ENCODE data around the gene ABCB8. TPM values are rescaled to one million over a fixed set of nuclear protein-coding genes. Genes with fewer than 3 reads are reported as not detected.

The ABCB8 gene
- total RNA-seq, 1 donor = 30.9 TPM

DNA sequence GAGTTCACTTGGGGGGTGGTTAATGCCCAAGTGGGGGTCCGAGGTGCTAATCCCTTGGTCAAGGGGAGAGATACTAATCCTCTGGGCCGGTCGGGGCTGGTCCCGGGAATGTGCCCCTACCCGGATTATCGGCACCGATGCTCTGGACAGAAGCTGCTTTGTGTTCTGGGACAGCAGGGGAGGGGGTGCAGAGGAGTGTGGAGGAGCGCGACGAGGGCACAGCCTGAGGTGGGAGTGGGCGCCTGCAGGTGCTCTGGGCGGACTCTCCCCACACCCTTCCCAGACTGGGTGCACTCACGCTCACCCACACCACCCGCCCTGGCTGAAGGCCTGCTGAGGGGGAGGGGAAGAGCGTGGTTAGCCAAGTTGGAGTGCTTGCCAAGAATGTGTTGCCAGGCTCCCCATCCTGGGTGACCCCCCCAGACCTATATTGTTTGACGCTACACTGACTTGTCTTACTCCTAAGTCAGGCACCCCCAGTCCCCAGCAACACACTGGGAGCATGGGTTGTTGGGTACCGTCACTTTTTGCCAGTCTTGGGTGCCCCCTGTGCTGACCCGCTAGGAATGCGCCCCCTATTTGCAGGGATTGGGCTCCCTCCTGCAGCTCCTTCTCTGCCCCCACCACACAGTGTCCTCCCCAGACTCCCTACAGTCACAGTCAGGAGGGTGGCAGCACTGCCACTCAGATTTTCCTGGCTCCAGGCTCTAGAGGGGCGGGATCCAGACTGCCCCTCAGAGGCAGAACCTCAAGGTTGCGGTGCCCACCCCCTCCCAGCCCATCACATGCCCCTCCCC, 32.4 kb downstream of the ABCB8 start:
- DNase-seq (ENCODE audit: low read depth) = peak; percentile 57
- H3K4me3 ChIP-seq (ENCODE audit: low read depth, low read length) = peak overlapping the region; percentile 82
- TF ChIP-seq, protein P1, sequence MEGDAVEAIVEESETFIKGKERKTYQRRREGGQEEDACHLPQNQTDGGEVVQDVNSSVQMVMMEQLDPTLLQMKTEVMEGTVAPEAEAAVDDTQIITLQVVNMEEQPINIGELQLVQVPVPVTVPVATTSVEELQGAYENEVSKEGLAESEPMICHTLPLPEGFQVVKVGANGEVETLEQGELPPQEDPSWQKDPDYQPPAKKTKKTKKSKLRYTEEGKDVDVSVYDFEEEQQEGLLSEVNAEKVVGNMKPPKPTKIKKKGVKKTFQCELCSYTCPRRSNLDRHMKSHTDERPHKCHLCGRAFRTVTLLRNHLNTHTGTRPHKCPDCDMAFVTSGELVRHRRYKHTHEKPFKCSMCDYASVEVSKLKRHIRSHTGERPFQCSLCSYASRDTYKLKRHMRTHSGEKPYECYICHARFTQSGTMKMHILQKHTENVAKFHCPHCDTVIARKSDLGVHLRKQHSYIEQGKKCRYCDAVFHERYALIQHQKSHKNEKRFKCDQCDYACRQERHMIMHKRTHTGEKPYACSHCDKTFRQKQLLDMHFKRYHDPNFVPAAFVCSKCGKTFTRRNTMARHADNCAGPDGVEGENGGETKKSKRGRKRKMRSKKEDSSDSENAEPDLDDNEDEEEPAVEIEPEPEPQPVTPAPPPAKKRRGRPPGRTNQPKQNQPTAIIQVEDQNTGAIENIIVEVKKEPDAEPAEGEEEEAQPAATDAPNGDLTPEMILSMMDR (IDR thresholded peaks at IDR 0.05; ENCODE audit: insufficient read depth, low read length) = no peak

DNA sequence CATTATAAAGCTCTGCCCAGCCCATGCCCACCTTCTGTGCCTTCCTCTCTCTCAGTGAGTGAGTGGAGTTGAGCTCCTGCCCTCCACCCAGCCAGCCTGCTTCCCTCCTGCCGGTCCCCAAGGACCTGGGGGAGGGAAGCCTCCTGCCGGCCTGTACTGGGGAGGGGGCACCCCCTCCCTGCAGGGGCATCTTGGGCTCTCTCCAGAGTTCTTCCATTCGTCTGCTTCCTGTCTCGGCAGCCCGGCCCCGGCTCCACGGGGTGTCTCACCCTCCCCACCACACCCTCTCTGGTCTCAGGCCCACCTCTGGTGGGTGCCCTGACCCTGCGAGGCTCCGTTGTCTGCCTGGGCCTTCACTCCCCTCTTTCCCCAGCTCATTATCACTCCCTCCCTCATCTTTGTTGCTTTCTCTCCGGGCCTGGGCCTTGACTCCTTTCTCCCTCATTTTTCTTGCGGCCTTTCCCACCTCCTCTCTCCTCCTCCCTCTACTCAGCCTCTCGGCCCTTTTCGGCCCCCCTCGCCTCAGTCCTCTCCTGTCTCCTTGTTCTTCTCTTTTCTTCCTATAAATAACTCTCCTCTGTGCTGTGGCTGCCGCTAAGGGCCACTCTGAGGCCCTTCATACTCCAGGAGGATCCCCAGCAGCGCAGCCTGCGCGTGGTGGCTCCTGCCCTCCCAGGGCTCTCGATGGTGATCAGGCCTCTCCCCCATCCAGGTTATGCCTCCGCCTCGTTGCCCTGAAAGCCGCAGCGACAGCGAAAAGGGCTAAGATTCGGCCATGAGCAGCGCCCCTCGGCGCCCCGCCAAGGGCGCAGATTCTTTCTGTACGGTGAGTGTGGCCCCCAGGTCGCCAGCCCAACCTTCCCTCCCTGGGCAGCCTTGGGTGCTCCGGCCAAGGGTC, 33.2 kb downstream of the ABCB8 start:
- H3K4me3 ChIP-seq (ENCODE audit: low read depth, low read length) = peak overlapping the region; percentile 82
- TF ChIP-seq, protein P1 (IDR thresholded peaks at IDR 0.05; ENCODE audit: insufficient read depth, low read length) = no peak
- no peak for DNase-seq (ENCODE audit: low read depth)

DNA sequence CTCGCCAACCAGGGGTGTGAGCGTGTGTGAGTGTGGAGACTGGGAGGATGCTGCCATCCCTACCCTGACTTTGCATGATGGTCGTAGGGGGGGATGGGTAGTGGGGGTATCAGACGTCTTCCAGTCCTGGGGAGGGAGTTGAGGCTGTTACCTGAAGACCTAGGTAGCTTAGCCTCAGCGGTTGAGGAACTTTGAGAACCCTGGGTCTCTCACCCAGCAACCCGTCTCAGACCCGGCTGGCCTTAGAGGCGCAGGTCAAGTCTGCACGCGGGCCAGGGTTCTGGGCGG, 33.8 kb downstream of the ABCB8 start:
- TF ChIP-seq, protein P1 (IDR thresholded peaks at IDR 0.05; ENCODE audit: insufficient read depth, low read length) = no peak
- DNase-seq (ENCODE audit: low read depth) = no peak
- H3K4me3 ChIP-seq (ENCODE audit: low read depth, low read length) = peak overlapping the region; percentile 82

DNA sequence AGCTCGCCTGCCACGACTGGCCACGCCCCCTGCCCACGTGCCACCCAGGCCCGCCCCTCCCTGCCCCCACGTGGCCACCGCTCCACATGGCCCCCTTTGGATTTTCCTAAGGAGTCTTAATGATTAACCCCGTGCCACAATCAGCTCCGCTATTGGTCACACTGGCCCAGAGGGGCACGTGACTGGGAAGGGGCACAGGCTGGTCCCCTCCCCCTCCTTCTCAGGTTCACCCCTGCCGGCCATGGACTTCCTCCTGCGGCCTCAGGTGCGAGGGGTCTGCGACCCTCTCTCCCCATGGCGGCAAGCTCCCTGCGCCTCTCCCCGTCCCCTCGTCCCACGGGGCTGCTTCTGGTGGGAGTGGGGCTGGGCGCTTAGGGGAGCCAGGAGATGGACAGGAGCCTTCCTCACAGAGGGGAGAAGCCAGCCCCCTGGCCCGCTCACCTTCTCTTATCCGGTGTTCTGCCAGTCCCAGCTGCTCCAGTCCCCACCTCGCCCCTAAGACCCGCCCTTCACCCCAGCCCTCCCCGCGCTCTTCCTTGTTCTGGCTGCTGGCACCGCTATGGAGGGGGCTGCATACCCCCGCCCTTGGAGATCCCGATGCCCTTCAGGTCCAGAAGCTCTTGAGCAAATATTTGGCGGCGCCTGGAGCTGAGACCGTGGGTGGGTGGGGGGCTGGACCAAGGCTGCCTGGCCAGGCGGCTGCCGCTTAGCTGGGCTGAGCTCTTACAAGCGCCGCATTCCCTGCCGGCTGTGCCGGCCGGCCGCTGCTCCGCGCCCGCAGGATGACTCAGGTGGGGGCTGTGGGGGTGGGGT, 34.4 kb downstream of the ABCB8 start:
- TF ChIP-seq, protein P1 (IDR thresholded peaks at IDR 0.05; ENCODE audit: insufficient read depth, low read length) = no peak
- peak overlapping the region; percentile 53 for H3K4me3 ChIP-seq (ENCODE audit: low read depth, low read length)
- peak; percentile 62 for DNase-seq (ENCODE audit: low read depth)

DNA sequence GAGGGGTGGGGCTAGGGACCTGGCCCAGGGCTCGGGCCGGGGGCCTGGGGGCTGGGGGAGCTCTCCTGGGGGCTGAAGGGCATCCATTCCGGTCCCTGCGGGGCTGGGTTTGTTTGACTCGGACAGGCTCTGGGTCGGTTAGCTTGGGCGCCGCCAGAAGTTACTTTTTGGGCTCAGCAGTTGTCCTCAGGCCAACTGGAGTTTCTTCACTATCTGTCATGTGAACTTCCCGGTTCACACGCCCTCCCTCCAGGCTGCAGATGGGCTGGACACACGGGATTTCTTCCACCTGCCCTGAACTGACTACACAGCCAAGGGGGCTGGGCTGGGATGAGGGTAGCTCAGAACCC, 34.9 kb downstream of the ABCB8 start:
- peak; percentile 71 for DNase-seq (ENCODE audit: low read depth)

DNA sequence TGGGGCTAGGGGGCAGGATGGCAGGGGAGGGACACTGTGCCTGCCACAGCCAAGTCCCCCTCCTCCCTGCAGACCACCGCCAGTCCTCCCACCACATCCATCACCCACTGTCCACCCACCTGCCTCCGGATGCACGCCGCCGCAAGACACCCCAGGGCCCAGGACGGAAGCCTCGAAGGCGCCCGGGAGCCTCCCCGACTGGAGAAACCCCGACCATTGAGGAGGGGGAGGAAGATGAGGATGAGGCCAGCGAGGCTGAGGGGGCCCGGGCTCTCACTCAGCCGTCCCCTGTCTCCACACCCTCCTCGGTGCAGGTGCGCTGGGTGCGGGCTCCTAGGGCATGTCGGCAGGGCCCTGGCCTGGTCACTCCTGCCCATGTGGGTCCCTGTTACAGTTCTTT, 36.2 kb downstream of the ABCB8 start:
- no peak overlapping the region for H3K4me3 ChIP-seq (ENCODE audit: low read depth, low read length)
- no peak for DNase-seq (ENCODE audit: low read depth)
- TF ChIP-seq, protein P1 (IDR thresholded peaks at IDR 0.05; ENCODE audit: insufficient read depth, low read length) = no peak

More for the DNA sequence above, 34.9 kb downstream of the ABCB8 start:
- TF ChIP-seq, protein P1 (IDR thresholded peaks at IDR 0.05; ENCODE audit: insufficient read depth, low read length) = no peak
- peak overlapping the region; percentile 39 for H3K4me3 ChIP-seq (ENCODE audit: low read depth, low read length)

Measured in fibroblast of the aortic adventitia (primary cell).